Transverse colon (tissue), 4 donors: ENCODE results near the gene NR4A3.

Source experiments
- POLR2A ChIP-seq: fragments of 450-650 bp; IDR thresholded peaks from one replicate; pipeline ENCODE4 v1.6.1; 2016; ENCODE audit warnings: antibody characterized with exemption, mild to moderate bottlenecking, moderate library complexity
- POLR2AphosphoS5 ChIP-seq, 3 donors: sonication (generic); formaldehyde crosslinking; IDR thresholded peaks; one replicate each; pipeline ENCODE4 v1.6.1; 2016; ENCODE audit warnings: antibody characterized with exemption in 3 of 3
- TF ChIP-seq, protein P1 (sequence below), 5 experiments: fragments of 200-600 bp in 3 of 5; fragments of 450-650 bp in 2 of 5; sonication (generic) in 3 of 5; IDR thresholded peaks; 1 replicate in 2 of 5; 2 replicates in 3 of 5; pipeline ENCODE4 v1.5.1; 2016 to 2017; ENCODE audit warnings: antibody characterized with exemption in 5 of 5, inconsistent platforms in 3 of 5, mild to moderate bottlenecking in 2 of 5, moderate library complexity in 1 of 5

DNA sequence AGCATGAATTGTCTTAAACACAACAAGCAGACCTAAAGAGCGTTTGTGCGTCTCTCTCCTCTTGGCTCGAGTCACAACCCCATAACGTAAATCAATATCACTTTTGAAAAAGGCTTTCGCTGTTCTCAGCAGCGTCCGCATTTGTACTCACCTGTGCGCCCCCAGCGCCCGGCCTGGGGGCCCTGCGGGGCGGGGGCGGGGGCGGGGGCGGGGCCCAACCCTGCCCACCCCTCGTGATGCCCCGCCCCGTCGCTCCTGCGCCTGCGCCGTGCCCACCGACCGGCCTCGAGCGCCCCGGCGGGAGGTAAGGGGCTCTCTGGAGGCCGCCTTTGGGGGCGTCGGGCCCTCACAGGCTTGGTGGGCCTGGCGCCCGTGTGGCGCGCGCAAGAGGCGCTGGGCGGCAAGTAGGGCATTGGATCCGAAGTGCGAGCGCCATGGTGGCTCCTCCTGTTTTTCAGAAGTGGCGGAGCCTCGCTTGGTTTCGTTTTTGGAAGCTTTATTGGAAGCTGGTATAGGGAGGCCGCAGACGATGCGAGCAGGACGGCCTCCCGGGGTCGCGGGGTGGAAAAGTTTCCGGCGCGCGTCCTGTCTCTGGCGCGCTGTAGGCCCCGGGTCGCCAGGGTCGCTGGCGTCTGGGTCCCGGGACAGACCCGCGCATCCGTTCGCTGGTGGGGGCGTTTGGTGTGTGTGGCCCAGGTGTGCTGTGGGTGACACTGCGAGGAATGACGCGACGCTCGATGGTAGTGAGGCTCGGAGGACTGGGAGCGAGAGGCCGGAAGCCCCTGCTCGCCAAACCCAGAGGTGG lies 84.9 kb downstream of the NR4A3 start, which contains the start of gene STX17:
- TF ChIP-seq POLR2A (peak; percentile 80), POLR2AphosphoS5 (IDR thresholded peaks at IDR 0.05) (peak; percentile 67 to 84 (median 78))
- TF ChIP-seq, protein P1, sequence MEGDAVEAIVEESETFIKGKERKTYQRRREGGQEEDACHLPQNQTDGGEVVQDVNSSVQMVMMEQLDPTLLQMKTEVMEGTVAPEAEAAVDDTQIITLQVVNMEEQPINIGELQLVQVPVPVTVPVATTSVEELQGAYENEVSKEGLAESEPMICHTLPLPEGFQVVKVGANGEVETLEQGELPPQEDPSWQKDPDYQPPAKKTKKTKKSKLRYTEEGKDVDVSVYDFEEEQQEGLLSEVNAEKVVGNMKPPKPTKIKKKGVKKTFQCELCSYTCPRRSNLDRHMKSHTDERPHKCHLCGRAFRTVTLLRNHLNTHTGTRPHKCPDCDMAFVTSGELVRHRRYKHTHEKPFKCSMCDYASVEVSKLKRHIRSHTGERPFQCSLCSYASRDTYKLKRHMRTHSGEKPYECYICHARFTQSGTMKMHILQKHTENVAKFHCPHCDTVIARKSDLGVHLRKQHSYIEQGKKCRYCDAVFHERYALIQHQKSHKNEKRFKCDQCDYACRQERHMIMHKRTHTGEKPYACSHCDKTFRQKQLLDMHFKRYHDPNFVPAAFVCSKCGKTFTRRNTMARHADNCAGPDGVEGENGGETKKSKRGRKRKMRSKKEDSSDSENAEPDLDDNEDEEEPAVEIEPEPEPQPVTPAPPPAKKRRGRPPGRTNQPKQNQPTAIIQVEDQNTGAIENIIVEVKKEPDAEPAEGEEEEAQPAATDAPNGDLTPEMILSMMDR (IDR thresholded peaks at IDR 0.05), result no peak
